Subcutaneous abdominal adipose tissue (tissue), 5 donors: ENCODE measurements around the gene APOL4.
"Not testable (repeated sequence)": the region's sequence is repeated elsewhere in the genome, so short reads cannot be mapped to it uniquely, and the experiment has no call there.

Experiments
- H3K27ac ChIP-seq: one replicate; pipeline ENCODE4 v1.7.0; 2013; ENCODE audit warnings: low read depth, mild to moderate bottlenecking, inconsistent platforms, low read length, moderate library complexity
- H3K27me3 ChIP-seq, 5 donors: one replicate each; pipeline ENCODE4 v1.7.0; 2013; ENCODE audit warnings: low read length in 5 of 5, inconsistent platforms in 1 of 5; ENCODE audit not compliant: control insufficient read depth in 5 of 5, insufficient read depth in 4 of 5
- H3K36me3 ChIP-seq, 5 donors: one replicate each; pipeline ENCODE4 v1.7.0; 2013; ENCODE audit warnings: low read length in 5 of 5; ENCODE audit not compliant: control insufficient read depth in 5 of 5, insufficient read depth in 5 of 5
- H3K4me1 ChIP-seq, 5 donors: one replicate each; pipeline ENCODE4 v1.7.0; 2013; ENCODE audit warnings: low read length in 5 of 5, mild to moderate bottlenecking in 3 of 5, moderate library complexity in 1 of 5; ENCODE audit not compliant: control insufficient read depth in 5 of 5, insufficient read depth in 5 of 5
- H3K4me3 ChIP-seq, 5 donors: one replicate each; pipeline ENCODE4 v1.7.0; 2013; ENCODE audit warnings: low read length in 5 of 5, low read depth in 1 of 5
- H3K9ac ChIP-seq, 5 donors: one replicate each; pipeline ENCODE4 v1.7.0; 2013; ENCODE audit warnings: low read length in 5 of 5, mild to moderate bottlenecking in 4 of 5, moderate library complexity in 3 of 5
- H3K9me3 ChIP-seq, 5 donors: one replicate each; pipeline ENCODE4 v1.7.0; 2013; ENCODE audit warnings: low read length in 5 of 5; ENCODE audit not compliant: control insufficient read depth in 5 of 5
- donor health status: healthy.
- donor health status: healthy.
- donor health status: healthy.
- donor health status: healthy.
- donor health status: healthy.

The APOL4 gene

DNA sequence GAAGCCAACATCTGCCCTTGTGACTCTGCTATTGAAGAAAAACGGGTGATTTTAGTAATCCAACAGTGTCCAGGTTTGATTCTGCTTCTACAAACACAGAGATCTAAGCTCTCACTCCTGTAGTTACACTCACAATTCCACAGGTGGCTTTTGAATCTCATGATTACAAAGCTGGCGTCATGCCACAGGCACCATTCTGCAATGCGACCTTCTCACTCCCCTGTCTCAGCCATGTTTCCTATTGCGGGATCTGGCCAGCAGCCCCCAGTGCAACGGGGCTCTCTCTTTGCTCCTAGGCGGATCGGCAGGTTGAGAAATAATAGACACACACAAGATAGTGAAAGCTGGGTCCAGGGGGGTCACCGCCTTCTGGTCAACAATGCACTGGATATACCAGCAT is 1.3 kb upstream of the APOL4 start:
- not testable (repeated sequence) for H3K9ac ChIP-seq, H3K9me3 ChIP-seq, H3K27ac ChIP-seq, H3K4me3 ChIP-seq, H3K36me3 ChIP-seq, H3K27me3 ChIP-seq
- peaks cover 9 to 43% (median 12%) of the 10 kb centered on the region in 5 donors for H3K4me1 ChIP-seq

DNA sequence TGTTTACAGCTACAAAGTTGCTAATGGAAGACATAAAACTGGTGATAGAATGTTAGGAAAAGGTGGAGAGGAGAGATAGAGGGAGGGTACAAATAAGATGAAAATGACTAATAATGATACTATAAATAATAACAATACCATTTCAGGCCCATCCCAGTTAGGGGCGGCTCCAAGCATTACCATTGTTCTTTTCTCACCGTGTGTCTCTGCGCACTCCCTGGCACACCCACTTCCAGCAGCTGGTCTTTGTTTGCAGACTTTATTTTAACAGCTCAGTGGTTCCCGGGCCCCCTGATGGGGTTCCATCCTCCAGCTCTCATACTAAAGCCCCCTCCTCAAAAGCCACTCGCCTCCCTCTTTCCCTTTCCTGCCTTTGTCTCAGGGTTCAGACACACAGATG is 584 bp downstream of the APOL4 start:
- Histone ChIP-seq H3K4me1 (peaks cover 16 to 57% (median 27%) of the 10 kb centered on the region in 5 donors), H3K4me3 (peak overlapping the region in 4 of 5 donors; percentile 44 to 73 (median 62)), H3K27ac (peak overlapping the region; percentile 83)
- H3K9me3 ChIP-seq, H3K9ac ChIP-seq, H3K27me3 ChIP-seq, H3K36me3 ChIP-seq: not testable (repeated sequence)

DNA sequence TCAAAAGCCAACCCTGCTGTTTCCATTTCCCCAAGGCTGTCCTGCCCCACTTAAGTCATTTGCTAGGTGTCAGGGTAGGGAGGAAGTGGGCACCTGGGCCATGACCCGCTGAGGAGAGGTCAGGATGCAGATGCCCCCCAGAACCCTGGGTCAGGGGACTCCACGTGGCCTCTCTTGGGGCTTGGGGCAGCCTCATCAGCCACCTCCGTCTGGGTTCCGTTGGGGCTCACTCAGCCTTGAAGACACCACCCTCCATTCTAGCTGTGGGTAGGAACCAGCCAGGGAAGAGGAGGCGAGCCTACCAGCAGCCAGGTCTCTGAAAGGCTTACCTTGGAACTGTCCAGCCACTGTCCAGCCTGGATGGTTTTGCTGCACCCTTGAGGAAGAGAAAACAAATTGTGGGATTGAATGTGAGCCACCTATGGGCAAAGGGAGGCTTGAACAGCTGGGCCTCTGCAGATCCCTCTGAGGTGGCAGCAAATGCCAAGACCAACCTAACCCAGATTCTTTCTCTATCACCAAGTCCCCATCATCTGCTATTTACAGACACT is 2.5 kb downstream of the APOL4 start:
- H3K9me3 ChIP-seq = no peaks in the 10 kb centered on the region
- H3K4me3 ChIP-seq = no peak overlapping the region
- peak overlapping the region; percentile 52 for H3K27ac ChIP-seq
- no peak overlapping the region for H3K9ac ChIP-seq
- no peaks in the 10 kb centered on the region for H3K27me3 ChIP-seq
- H3K4me1 ChIP-seq = peaks cover 16 to 65% (median 27%) of the 10 kb centered on the region in 5 donors
- peaks cover 0 to 9% (median 0%) of the 10 kb centered on the region in 5 donors for H3K36me3 ChIP-seq

DNA sequence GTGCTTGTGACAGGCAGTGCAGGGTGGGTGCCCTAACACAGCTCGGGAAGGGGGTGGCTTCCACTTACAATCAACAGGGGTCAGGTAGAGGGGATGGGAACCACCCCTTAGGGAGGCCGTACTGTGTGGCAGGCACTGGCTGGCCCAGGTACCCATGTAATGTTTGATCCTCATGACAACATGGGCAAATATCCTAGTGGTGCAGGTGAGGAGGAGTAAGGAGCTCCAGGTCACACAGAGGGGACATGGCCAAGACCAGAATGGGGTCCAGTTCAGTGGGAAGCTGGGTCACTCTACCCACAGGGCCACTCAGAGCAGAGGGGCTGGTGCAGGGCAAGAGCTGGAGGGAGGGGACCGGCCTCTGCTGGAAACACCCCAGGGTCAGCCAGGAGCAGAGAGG is 3.1 kb downstream of the APOL4 start:
- Histone ChIP-seq H3K27ac (peak overlapping the region; percentile 52), H3K9me3 (no peaks in the 10 kb centered on the region)

DNA sequence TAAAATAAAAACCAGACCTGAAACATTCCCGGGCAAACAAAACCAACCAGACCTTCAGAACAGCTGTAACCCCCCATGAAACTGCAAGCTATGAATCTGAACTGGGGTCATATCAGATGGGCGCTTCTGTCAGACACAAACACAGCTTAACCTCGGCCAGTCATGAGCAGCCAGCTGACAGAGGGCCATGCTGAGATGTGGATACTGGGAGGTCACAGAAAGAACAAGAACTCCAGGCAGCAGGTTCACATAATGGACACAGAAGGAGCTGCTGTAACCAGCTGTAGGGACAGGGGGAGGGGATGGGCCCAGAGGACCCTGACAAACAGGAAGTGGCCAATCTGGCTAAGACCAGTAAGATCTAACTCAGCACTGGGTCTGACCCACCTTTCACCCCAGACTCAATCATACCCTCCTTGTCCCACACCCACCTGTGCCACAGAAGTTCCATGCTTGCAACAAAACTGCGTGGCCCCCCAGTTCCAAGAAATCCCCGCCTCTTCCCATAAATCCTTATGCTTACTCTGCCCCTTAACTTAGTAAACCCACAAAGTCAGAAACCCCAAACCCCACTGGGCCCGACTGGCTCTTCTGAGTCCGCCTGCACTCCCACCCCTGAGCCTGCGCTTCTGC is 4.0 kb downstream of the APOL4 start:
- no peaks in the 10 kb centered on the region for H3K27me3 ChIP-seq
- peak overlapping the region; percentile 52 for H3K27ac ChIP-seq
- peaks cover 0 to 19% (median 0%) of the 10 kb centered on the region in 5 donors for H3K36me3 ChIP-seq
- peak overlapping the region in 1 of 5 donors; percentile 26 for H3K9ac ChIP-seq
- no peak overlapping the region for H3K4me3 ChIP-seq
- no peaks in the 10 kb centered on the region for H3K9me3 ChIP-seq
- H3K4me1 ChIP-seq = peaks cover 14 to 61% (median 27%) of the 10 kb centered on the region in 5 donors

More for the DNA sequence above, 3.1 kb downstream of the APOL4 start:
- H3K4me1 ChIP-seq = peaks cover 16 to 65% (median 27%) of the 10 kb centered on the region in 5 donors
- H3K27me3 ChIP-seq = no peaks in the 10 kb centered on the region
- no peak overlapping the region for H3K4me3 ChIP-seq
- peaks cover 0 to 12% (median 0%) of the 10 kb centered on the region in 5 donors for H3K36me3 ChIP-seq
- no peak overlapping the region for H3K9ac ChIP-seq

DNA sequence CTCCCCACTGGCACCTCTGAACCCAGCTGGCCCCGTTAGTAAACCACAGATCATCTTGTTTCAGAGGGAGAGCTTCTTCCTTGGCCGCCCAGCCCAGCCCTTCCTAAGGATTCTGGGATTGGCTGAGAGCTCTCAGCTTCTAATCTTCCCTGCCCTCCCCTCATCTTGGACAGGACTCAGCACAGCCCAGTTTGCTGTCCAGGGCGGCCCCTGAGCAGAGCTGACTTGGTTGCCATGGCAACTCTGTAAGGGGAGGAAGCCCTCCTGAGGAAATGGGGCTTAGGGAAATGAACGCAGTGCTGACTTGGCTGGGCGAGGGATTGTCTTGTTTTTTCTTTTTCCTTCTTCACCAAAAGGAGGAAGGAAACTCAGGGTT is 4.6 kb downstream of the APOL4 start:
- H3K27me3 ChIP-seq = no peaks in the 10 kb centered on the region
- H3K9me3 ChIP-seq = no peaks in the 10 kb centered on the region
- no peak overlapping the region for H3K9ac ChIP-seq
- peaks cover 12 to 59% (median 26%) of the 10 kb centered on the region in 5 donors for H3K4me1 ChIP-seq
- H3K36me3 ChIP-seq = peaks cover 0 to 23% (median 0%) of the 10 kb centered on the region in 5 donors
- peak overlapping the region; percentile 52 for H3K27ac ChIP-seq
- H3K4me3 ChIP-seq = no peak overlapping the region

DNA sequence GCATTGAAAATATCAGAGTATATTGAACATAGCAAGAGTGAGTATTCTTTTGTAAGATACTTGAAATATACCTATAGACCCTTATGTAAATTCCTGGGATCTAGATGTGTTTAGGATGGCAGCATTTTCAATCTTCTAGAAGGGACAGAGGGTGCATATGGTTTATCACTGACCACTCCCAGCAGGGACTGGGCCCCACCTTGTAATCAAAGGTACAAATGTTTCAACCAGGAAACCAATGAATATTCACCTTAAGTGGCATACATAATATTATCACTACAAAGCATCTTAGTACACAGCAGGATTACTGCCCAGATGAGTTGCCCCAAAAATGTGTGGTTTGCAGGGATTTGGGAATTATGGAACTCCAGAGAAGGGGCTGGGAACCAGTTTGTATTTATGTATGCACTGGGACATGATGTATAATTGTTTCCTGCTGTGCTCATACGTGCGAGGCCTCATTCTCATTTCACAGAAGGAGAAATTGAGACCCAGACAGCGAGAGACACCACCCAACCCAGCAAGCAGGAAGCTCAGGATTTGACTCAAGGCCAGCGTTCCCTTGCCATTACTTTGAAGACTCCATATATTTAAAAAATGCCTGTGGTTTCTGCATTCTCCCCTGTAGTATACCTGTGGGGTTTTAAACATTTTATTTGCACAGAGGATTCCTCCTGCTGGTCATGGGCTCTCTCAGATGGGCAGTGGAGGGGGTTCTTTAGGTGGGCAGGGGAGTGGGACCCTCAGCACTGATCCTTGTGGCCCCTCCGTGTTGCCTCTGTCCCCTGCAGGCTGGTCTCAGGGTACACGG is 5.2 kb downstream of the APOL4 start:
- Histone ChIP-seq H3K27me3 (no peaks in the 10 kb centered on the region), H3K4me3 (no peak overlapping the region), H3K36me3 (peaks cover 0 to 26% (median 2%) of the 10 kb centered on the region in 5 donors), H3K27ac (peak overlapping the region; percentile 52), H3K9me3 (no peaks in the 10 kb centered on the region), H3K4me1 (peaks cover 12 to 54% (median 23%) of the 10 kb centered on the region in 5 donors), H3K9ac (no peak overlapping the region)

DNA sequence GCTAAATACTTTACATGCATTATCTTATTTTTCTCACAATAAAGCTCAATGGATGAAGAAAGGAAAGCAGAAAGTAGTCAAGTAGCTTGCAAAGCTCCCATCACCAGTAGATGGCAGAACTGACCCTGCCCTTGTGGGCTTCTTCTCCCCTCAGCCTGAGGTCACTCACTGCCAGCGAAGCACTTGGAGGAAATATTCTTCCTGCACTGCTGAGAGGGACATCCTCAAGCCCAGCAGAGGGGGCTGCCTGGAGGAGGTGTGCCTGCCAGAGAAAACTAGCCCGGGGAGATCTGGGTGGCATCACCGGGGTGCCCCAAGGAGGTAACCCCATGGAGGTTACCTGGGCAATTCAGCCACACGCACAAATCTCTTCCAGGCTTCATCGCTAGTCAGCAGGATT is 6.6 kb downstream of the APOL4 start:
- no peak overlapping the region for H3K4me3 ChIP-seq
- H3K27ac ChIP-seq = no peak overlapping the region
- H3K9me3 ChIP-seq = no peaks in the 10 kb centered on the region
- peaks cover 0 to 32% (median 5%) of the 10 kb centered on the region in 5 donors for H3K36me3 ChIP-seq
- peaks cover 9 to 50% (median 24%) of the 10 kb centered on the region in 5 donors for H3K4me1 ChIP-seq
- H3K9ac ChIP-seq = peak overlapping the region in 1 of 5 donors; percentile 11
- H3K27me3 ChIP-seq = no peaks in the 10 kb centered on the region

DNA sequence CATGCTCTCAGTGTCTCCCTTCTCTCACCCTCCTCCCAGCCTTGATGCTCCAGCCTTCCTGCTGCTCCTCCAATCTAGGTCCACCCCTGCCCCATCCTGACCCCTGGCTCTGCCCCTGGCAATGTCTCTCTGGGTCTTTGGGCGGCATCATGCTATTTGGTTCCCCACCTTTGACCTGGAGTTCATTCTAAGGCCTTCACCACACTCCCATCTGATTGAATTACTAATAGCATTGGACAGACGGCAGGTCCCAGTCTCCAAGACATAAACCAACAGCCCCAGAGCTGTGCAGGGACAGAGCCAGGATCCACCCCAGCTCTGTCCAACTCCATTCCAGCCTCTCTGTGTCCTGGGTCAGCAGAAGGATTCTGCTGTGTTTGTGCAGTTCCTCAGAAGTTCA is 7.2 kb downstream of the APOL4 start:
- Histone ChIP-seq H3K36me3 (peaks cover 0 to 32% (median 5%) of the 10 kb centered on the region in 5 donors), H3K4me3 (no peak overlapping the region), H3K9ac (no peak overlapping the region), H3K27me3 (no peaks in the 10 kb centered on the region), H3K4me1 (peaks cover 9 to 46% (median 24%) of the 10 kb centered on the region in 5 donors), H3K27ac (no peak overlapping the region), H3K9me3 (no peaks in the 10 kb centered on the region)

DNA sequence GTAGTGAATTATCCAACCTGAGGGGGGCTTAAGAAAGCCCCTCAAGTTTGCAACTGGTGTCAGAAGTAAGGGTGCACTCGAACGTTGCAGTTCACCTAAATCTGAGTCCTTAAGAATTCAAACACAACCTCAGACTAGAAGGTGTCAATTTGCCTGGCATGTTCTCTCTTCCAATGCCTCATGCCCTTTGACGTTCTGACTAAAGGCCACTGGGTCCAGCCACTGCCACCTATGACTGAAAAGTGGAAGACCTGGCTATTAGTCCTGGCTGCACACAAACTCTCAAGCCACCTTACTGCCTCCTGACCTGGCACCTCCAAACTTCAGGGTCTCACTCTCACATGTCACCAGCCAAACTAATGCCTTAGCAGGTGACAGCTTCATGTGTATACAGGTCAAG is 8.0 kb downstream of the APOL4 start:
- H3K36me3 ChIP-seq = peaks cover 0 to 32% (median 5%) of the 10 kb centered on the region in 5 donors
- no peak overlapping the region for H3K27ac ChIP-seq
- peaks cover 9 to 38% (median 24%) of the 10 kb centered on the region in 5 donors for H3K4me1 ChIP-seq

More for the DNA sequence above, 8.0 kb downstream of the APOL4 start:
- Histone ChIP-seq H3K9me3 (no peaks in the 10 kb centered on the region), H3K4me3 (no peak overlapping the region), H3K9ac (no peak overlapping the region), H3K27me3 (no peaks in the 10 kb centered on the region)
